ENCODE results near the gene GOSR1.

Gene GOSR1

DNA sequence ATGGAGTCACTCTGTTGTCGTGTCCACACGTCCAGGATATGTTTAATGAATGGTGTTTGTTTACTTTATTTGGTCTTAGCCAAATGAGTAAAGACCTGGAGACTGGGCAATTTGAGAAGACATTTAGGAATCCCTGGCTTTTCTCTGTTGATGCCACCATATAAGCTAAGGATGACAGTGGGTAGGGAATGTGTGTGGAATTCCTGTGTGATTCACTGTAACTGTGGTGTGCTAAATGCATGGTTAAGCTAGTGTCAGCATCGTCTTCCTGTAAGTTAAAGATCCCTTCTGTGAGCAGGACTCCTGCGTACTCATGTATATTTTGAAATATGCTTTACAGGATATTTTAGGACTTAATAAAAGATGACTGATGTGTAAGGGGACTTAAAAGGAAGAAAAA is 26.4 kb downstream of the GOSR1 start:
- TF ChIP-seq ARNTL (CRISPR knock-in tag; IDR thresholded peaks at IDR 0.05; ENCODE audit: borderline replicate concordance, low read depth) (no peak), ESRRG (CRISPR knock-in tag; IDR thresholded peaks at IDR 0.05) (no peak), RARB (CRISPR knock-in tag; IDR thresholded peaks at IDR 0.05) (no peak), TCF4 (CRISPR knock-in tag; IDR thresholded peaks at IDR 0.05; ENCODE audit: borderline replicate concordance) (no peak), OSR1 (CRISPR knock-in tag; IDR thresholded peaks at IDR 0.05) (no peak), PPARA (CRISPR knock-in tag; IDR thresholded peaks at IDR 0.05; ENCODE audit: borderline replicate concordance) (no peak), CSDC2 (CRISPR knock-in tag; IDR thresholded peaks at IDR 0.05) (no peak), SNAI2 (CRISPR knock-in tag; IDR thresholded peaks at IDR 0.05) (no peak), ZFP30 (CRISPR knock-in tag; IDR thresholded peaks at IDR 0.05) (no peak), BACH2 (CRISPR knock-in tag; IDR thresholded peaks at IDR 0.05; ENCODE audit: borderline replicate concordance) (no peak), ZNF8 (CRISPR knock-in tag; IDR thresholded peaks at IDR 0.05) (no peak), ISL1 (CRISPR knock-in tag; IDR thresholded peaks at IDR 0.05) (no peak), TOX (CRISPR knock-in tag; IDR thresholded peaks at IDR 0.05; ENCODE audit: borderline replicate concordance) (no peak), ZNF70 (CRISPR knock-in tag; IDR thresholded peaks at IDR 0.05) (no peak)
- TF ChIP-seq, protein P1, sequence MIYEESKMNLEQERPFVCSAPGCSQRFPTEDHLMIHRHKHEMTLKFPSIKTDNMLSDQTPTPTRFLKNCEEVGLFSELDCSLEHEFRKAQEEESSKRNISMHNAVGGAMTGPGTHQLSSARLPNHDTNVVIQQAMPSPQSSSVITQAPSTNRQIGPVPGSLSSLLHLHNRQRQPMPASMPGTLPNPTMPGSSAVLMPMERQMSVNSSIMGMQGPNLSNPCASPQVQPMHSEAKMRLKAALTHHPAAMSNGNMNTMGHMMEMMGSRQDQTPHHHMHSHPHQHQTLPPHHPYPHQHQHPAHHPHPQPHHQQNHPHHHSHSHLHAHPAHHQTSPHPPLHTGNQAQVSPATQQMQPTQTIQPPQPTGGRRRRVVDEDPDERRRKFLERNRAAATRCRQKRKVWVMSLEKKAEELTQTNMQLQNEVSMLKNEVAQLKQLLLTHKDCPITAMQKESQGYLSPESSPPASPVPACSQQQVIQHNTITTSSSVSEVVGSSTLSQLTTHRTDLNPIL (CRISPR knock-in tag; IDR thresholded peaks at IDR 0.05; ENCODE audit: low read depth) = no peak
- TF ChIP-seq, protein P2, sequence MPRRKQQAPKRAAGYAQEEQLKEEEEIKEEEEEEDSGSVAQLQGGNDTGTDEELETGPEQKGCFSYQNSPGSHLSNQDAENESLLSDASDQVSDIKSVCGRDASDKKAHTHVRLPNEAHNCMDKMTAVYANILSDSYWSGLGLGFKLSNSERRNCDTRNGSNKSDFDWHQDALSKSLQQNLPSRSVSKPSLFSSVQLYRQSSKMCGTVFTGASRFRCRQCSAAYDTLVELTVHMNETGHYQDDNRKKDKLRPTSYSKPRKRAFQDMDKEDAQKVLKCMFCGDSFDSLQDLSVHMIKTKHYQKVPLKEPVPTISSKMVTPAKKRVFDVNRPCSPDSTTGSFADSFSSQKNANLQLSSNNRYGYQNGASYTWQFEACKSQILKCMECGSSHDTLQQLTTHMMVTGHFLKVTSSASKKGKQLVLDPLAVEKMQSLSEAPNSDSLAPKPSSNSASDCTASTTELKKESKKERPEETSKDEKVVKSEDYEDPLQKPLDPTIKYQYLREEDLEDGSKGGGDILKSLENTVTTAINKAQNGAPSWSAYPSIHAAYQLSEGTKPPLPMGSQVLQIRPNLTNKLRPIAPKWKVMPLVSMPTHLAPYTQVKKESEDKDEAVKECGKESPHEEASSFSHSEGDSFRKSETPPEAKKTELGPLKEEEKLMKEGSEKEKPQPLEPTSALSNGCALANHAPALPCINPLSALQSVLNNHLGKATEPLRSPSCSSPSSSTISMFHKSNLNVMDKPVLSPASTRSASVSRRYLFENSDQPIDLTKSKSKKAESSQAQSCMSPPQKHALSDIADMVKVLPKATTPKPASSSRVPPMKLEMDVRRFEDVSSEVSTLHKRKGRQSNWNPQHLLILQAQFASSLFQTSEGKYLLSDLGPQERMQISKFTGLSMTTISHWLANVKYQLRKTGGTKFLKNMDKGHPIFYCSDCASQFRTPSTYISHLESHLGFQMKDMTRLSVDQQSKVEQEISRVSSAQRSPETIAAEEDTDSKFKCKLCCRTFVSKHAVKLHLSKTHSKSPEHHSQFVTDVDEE (CRISPR knock-in tag; IDR thresholded peaks at IDR 0.05) = no peak
- TF ChIP-seq, protein P3, sequence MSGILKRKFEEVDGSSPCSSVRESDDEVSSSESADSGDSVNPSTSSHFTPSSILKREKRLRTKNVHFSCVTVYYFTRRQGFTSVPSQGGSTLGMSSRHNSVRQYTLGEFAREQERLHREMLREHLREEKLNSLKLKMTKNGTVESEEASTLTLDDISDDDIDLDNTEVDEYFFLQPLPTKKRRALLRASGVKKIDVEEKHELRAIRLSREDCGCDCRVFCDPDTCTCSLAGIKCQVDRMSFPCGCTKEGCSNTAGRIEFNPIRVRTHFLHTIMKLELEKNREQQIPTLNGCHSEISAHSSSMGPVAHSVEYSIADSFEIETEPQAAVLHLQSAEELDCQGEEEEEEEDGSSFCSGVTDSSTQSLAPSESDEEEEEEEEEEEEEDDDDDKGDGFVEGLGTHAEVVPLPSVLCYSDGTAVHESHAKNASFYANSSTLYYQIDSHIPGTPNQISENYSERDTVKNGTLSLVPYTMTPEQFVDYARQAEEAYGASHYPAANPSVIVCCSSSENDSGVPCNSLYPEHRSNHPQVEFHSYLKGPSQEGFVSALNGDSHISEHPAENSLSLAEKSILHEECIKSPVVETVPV (CRISPR knock-in tag; IDR thresholded peaks at IDR 0.05) = no peak
- TF ChIP-seq, protein P4, sequence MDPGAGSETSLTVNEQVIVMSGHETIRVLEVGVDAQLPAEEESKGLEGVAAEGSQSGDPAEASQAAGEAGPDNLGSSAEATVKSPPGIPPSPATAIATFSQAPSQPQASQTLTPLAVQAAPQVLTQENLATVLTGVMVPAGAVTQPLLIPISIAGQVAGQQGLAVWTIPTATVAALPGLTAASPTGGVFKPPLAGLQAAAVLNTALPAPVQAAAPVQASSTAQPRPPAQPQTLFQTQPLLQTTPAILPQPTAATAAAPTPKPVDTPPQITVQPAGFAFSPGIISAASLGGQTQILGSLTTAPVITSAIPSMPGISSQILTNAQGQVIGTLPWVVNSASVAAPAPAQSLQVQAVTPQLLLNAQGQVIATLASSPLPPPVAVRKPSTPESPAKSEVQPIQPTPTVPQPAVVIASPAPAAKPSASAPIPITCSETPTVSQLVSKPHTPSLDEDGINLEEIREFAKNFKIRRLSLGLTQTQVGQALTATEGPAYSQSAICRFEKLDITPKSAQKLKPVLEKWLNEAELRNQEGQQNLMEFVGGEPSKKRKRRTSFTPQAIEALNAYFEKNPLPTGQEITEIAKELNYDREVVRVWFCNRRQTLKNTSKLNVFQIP (CRISPR knock-in tag; IDR thresholded peaks at IDR 0.05; ENCODE audit: borderline replicate concordance, low read depth) = no peak
- TF ChIP-seq, protein P5, sequence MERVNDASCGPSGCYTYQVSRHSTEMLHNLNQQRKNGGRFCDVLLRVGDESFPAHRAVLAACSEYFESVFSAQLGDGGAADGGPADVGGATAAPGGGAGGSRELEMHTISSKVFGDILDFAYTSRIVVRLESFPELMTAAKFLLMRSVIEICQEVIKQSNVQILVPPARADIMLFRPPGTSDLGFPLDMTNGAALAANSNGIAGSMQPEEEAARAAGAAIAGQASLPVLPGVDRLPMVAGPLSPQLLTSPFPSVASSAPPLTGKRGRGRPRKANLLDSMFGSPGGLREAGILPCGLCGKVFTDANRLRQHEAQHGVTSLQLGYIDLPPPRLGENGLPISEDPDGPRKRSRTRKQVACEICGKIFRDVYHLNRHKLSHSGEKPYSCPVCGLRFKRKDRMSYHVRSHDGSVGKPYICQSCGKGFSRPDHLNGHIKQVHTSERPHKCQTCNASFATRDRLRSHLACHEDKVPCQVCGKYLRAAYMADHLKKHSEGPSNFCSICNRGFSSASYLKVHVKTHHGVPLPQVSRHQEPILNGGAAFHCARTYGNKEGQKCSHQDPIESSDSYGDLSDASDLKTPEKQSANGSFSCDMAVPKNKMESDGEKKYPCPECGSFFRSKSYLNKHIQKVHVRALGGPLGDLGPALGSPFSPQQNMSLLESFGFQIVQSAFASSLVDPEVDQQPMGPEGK (CRISPR knock-in tag; IDR thresholded peaks at IDR 0.05; ENCODE audit: borderline replicate concordance) = no peak
- ATAC-seq = no peak

DNA sequence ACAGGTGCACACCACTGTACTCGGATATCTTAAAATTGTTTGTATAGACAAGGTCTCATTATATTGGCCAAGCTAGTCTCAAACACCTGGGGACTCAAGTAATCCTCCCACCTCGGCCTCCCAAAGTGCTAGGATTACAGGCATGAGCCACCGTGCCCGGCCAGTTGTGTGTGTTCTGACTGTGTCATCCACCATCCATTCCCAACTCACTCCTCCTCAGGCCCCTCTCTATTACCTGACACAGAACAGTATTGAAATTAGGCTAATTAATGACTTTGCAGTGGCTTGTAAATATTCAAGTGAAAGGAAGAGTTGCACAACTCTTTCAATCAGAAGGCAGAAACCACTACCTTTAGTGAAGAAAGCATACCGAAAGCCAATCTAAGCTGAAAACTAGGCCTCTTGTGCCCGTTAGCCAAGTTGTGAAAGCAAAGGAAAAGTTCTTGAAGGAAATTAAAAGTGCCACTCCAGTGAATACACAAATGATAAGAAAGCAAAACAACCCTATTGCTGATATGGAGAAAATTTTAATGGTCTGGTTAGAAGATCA is 28.7 kb downstream of the GOSR1 start:
- ATAC-seq = no peak
- TF ChIP-seq BACH2 (CRISPR knock-in tag; IDR thresholded peaks at IDR 0.05; ENCODE audit: borderline replicate concordance) (no peak), ZFP30 (CRISPR knock-in tag; IDR thresholded peaks at IDR 0.05) (no peak), GLIS3 (CRISPR knock-in tag; IDR thresholded peaks at IDR 0.05) (no peak), ZNF8 (CRISPR knock-in tag; IDR thresholded peaks at IDR 0.05) (no peak), ZFP3 (CRISPR knock-in tag; IDR thresholded peaks at IDR 0.05) (no peak), CSDC2 (CRISPR knock-in tag; IDR thresholded peaks at IDR 0.05) (no peak), OSR1 (CRISPR knock-in tag; IDR thresholded peaks at IDR 0.05) (no peak), TCF4 (CRISPR knock-in tag; IDR thresholded peaks at IDR 0.05; ENCODE audit: borderline replicate concordance) (no peak), ZNF70 (CRISPR knock-in tag; IDR thresholded peaks at IDR 0.05) (no peak), ISL1 (CRISPR knock-in tag; IDR thresholded peaks at IDR 0.05) (no peak), SNAI2 (CRISPR knock-in tag; IDR thresholded peaks at IDR 0.05) (no peak), ARNTL (CRISPR knock-in tag; IDR thresholded peaks at IDR 0.05; ENCODE audit: borderline replicate concordance, low read depth) (no peak)
- TF ChIP-seq, protein P2 (CRISPR knock-in tag; IDR thresholded peaks at IDR 0.05) = no peak
- TF ChIP-seq, protein P5 (CRISPR knock-in tag; IDR thresholded peaks at IDR 0.05; ENCODE audit: borderline replicate concordance) = no peak
- TF ChIP-seq, protein P4 (CRISPR knock-in tag; IDR thresholded peaks at IDR 0.05; ENCODE audit: borderline replicate concordance, low read depth) = no peak

Data from SK-N-SH treated with all-trans-retinoic acid at 6 μM for 48 hours (cell line).